Liver (tissue), 3 donors: ENCODE measurements around the gene IL9.

Source experiments
- ATF3 ChIP-seq: IDR thresholded peaks from 2 replicates; pipeline ENCODE4 v1.6.1; 2016; ENCODE audit warnings: antibody characterized with exemption
- CTCF ChIP-seq: fragments of 150-350 bp; IDR thresholded peaks from 2 replicates; pipeline ENCODE4 v1.5.1; 2017; ENCODE audit warnings: improper control_type of control experiment, low read depth, low read length; ENCODE audit not compliant: missing input control
- GABPA ChIP-seq, 2 donors: IDR thresholded peaks in 1 of 2; conservative IDR thresholded peaks in 1 of 2; 2 replicates each; pipeline ENCODE4 v1.6.1; 2016; ENCODE audit warnings: antibody characterized with exemption in 2 of 2, mild to moderate bottlenecking in 1 of 2, moderate library complexity in 1 of 2
- MAX ChIP-seq: IDR thresholded peaks from 2 replicates; pipeline ENCODE4 v1.6.1; 2016; ENCODE audit warnings: antibody characterized with exemption
- SP1 ChIP-seq: IDR thresholded peaks from 2 replicates; pipeline ENCODE4 v1.6.1; 2018; ENCODE audit warnings: antibody characterized with exemption, mild to moderate bottlenecking
- TF ChIP-seq, protein P1 (sequence below): IDR thresholded peaks from 2 replicates; pipeline ENCODE4 v1.6.1; 2016; ENCODE audit warnings: antibody characterized with exemption, mild to moderate bottlenecking
- donor health status: healthy.
- donor health status: healthy.

DNA sequence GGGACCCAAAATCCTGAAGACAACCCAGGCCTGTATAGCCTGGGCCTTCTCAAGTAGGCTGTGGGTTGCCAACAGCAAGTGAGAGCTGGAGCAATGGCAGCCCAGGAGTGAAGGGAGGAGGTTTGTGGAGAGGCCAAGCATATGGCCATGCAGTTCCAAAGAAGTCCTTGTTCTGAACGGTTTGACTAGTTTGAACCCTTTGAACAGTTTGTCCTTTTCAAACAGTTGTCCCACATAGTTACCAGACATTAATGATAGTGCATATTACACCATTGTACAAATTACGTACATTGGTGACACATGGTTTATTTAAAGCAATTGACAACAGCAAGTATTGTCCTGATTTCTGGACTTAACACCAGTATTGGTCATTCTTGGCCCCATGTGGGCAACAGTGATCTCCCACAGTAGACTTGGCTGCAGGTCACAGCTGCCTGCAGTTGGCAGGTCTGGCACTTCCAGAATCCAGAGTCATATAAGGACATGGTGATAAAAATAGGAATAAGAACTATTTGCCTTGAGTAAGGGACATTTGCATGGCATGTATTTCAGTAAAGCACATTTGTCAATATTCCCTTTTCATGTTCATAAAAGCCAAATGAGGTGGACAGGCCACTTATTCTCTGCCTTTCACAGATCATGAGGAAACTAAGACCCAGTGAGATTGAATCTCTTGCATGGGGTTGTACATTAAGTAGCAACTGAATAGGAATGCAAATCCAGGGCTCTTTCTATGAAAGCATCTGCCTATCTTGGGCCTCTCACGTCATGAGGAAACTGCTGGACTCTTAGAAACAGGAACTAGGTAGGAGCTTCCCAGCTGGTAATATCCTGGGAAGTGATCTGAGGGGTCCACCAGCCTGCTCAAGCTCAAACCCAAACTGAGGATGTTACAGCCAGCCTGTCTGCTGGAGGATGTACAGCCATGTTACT lies 30.9 kb downstream of the IL9 start:
- TF ChIP-seq CTCF: no peak
- no peak for TF ChIP-seq GABPA (IDR thresholded peaks at IDR 0.05 in 1 of 2, conservative IDR thresholded peaks at IDR 0.05 in 1 of 2)
- TF ChIP-seq, protein P1, sequence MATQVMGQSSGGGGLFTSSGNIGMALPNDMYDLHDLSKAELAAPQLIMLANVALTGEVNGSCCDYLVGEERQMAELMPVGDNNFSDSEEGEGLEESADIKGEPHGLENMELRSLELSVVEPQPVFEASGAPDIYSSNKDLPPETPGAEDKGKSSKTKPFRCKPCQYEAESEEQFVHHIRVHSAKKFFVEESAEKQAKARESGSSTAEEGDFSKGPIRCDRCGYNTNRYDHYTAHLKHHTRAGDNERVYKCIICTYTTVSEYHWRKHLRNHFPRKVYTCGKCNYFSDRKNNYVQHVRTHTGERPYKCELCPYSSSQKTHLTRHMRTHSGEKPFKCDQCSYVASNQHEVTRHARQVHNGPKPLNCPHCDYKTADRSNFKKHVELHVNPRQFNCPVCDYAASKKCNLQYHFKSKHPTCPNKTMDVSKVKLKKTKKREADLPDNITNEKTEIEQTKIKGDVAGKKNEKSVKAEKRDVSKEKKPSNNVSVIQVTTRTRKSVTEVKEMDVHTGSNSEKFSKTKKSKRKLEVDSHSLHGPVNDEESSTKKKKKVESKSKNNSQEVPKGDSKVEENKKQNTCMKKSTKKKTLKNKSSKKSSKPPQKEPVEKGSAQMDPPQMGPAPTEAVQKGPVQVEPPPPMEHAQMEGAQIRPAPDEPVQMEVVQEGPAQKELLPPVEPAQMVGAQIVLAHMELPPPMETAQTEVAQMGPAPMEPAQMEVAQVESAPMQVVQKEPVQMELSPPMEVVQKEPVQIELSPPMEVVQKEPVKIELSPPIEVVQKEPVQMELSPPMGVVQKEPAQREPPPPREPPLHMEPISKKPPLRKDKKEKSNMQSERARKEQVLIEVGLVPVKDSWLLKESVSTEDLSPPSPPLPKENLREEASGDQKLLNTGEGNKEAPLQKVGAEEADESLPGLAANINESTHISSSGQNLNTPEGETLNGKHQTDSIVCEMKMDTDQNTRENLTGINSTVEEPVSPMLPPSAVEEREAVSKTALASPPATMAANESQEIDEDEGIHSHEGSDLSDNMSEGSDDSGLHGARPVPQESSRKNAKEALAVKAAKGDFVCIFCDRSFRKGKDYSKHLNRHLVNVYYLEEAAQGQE: no peak
- TF ChIP-seq ATF3: no peak
- no peak for TF ChIP-seq MAX
- no peak for TF ChIP-seq SP1
